T-helper 17 cell (primary cell): ENCODE results near the gene GALR3. TPM values are rescaled to one million over a fixed set of nuclear protein-coding genes. Genes with fewer than 3 reads are reported as not detected.
A peak's percentile ranks its signal among the peaks of the same experiment; 100 is the strongest.

Experiments
- ATAC-seq: fragments of 150-1000 bp; cut with Tn5 transposase; 2 replicates; pipeline ENCODE4 v1.10.0; 2021; ENCODE audit warnings: mild to moderate bottlenecking, moderate library complexity
- DNase-seq, 3 donors: peaks; one replicate each; pipeline versions ENCODE4 v3.0.0 to v3.0.0-alpha.2; 2020 to 2021
- H3K9me3 ChIP-seq: one replicate; pipeline ENCODE4 v1.7.0; 2013; ENCODE audit warnings: low read length, mild to moderate bottlenecking; ENCODE audit not compliant: control insufficient read depth, poor library complexity, severe bottlenecking
- H3K27ac Mint-ChIP-seq: one replicate; pipeline ENCODE4 v1.8.0; 2022; ENCODE audit warnings: mild to moderate bottlenecking, moderate library complexity, mixed read lengths
- H3K27me3 Mint-ChIP-seq: one replicate; pipeline ENCODE4 v1.8.0; 2022; ENCODE audit warnings: mixed read lengths
- H3K36me3 Mint-ChIP-seq: one replicate; pipeline ENCODE4 v1.8.0; 2022; ENCODE audit warnings: low read depth, mixed read lengths
- H3K4me1 Mint-ChIP-seq: one replicate; pipeline ENCODE4 v1.8.0; 2022; ENCODE audit warnings: mild to moderate bottlenecking, mixed read lengths
- H3K4me3 Mint-ChIP-seq: one replicate; pipeline ENCODE4 v1.8.0; 2022; ENCODE audit warnings: mild to moderate bottlenecking, moderate library complexity, mixed read lengths
- total RNA-seq, 4 donors: library from RNA in 2 of 4; stranded (reverse) in 2 of 4; gene quantifications; one replicate each; pipeline ENCODE4 v1.2.3 and lab custom pipeline; 2022 to 2026

Gene GALR3
- total RNA-seq, 2 donors from 2014 or later, result not detected

- DNase-seq, result no peak
- Mint-ChIP-seq H3K4me3 (peak overlapping the region; percentile 89), H3K27ac (peak overlapping the region; percentile 71), H3K36me3 (peaks cover 4% of the 10 kb centered on the region), H3K27me3 (peaks cover 16% of the 10 kb centered on the region), H3K4me1 (peaks cover 20% of the 10 kb centered on the region)
- no peaks in the 10 kb centered on the region for H3K9me3 ChIP-seq
- no peak for ATAC-seq
These were observed 16.5 kb upstream of the GALR3 start for GRCh38 chr22:37806409-37807333.

GRCh38 chr22:37807410-37808293 is 15.5 kb upstream of the GALR3 start, which contains the start of gene GCAT:
TSS of gene GCAT (plus strand) at chr22:37807934. CDS start at chr22:37807968, 34 bp downstream.
- Mint-ChIP-seq H3K27me3 (peaks cover 15% of the 10 kb centered on the region), H3K4me1 (peaks cover 20% of the 10 kb centered on the region), H3K27ac (peak within 1 kb of the TSS; percentile 61), H3K4me3 (peak within 1 kb of the TSS; percentile 84), H3K36me3 (peaks cover 4% of the 10 kb centered on the region)
- no peaks in the 10 kb centered on the region for H3K9me3 ChIP-seq
- ATAC-seq (peak; percentile 93), DNase-seq (peak; percentile 61 to 78 (median 75))

DNA sequence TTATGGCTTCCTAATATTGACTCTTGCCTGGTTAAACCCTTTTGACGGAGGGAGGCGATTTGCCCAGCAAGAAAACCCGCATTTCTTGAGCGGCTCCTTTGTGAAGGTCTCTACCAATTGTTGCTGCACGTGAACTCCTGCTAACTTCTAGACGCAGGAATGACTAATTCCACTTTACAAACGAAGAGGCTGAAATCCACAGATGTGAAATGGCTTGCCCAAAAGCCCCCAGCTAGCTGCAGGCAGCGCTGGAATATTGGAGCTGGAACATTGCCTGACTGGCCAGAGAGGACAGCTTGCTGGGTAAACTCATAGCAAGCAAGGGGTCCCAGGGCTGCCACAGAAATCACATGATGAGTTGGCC is 14.9 kb upstream of the GALR3 start:
- peak overlapping the region; percentile 84 for H3K4me3 Mint-ChIP-seq
- H3K27me3 Mint-ChIP-seq, result peaks cover 10% of the 10 kb centered on the region
- H3K4me1 Mint-ChIP-seq, result peaks cover 14% of the 10 kb centered on the region
- no peaks in the 10 kb centered on the region for H3K9me3 ChIP-seq
- H3K36me3 Mint-ChIP-seq, result peaks cover 4% of the 10 kb centered on the region
- no peak for DNase-seq
- no peak for ATAC-seq
- H3K27ac Mint-ChIP-seq, result no peak overlapping the region

- Mint-ChIP-seq H3K4me1 (peaks cover 13% of the 10 kb centered on the region), H3K36me3 (peaks cover 2% of the 10 kb centered on the region), H3K4me3 (no peak overlapping the region), H3K27me3 (peaks cover 10% of the 10 kb centered on the region), H3K27ac (no peak overlapping the region)
- ATAC-seq, result no peak
- no peak for DNase-seq
- H3K9me3 ChIP-seq, result no peaks in the 10 kb centered on the region
These were observed 13.4 kb upstream of the GALR3 start for GRCh38 chr22:37809672-37810333.

- no peaks in the 10 kb centered on the region for H3K9me3 ChIP-seq
- Mint-ChIP-seq H3K27ac (no peak overlapping the region), H3K4me3 (no peak overlapping the region), H3K4me1 (peaks cover 5% of the 10 kb centered on the region), H3K27me3 (no peaks in the 10 kb centered on the region), H3K36me3 (no peaks in the 10 kb centered on the region)
- DNase-seq (no peak), ATAC-seq (no peak)
These were observed 11.3 kb upstream of the GALR3 start for GRCh38 chr22:37811867-37812266.

- H3K27ac Mint-ChIP-seq, result no peak overlapping the region
- no peak for DNase-seq
- H3K4me3 Mint-ChIP-seq, result no peak overlapping the region
- peaks cover 3% of the 10 kb centered on the region for H3K4me1 Mint-ChIP-seq
- no peaks in the 10 kb centered on the region for H3K9me3 ChIP-seq
- ATAC-seq, result no peak
- no peaks in the 10 kb centered on the region for H3K27me3 Mint-ChIP-seq
- no peaks in the 10 kb centered on the region for H3K36me3 Mint-ChIP-seq
These were observed 10.1 kb upstream of the GALR3 start for GRCh38 chr22:37812869-37813678.

- H3K4me1 Mint-ChIP-seq, result peaks cover 6% of the 10 kb centered on the region
- H3K9me3 ChIP-seq, result no peaks in the 10 kb centered on the region
- H3K4me3 Mint-ChIP-seq, result no peak overlapping the region
- peaks cover 7% of the 10 kb centered on the region for H3K27me3 Mint-ChIP-seq
- no peaks in the 10 kb centered on the region for H3K36me3 Mint-ChIP-seq
- no peak for DNase-seq
- no peak overlapping the region for H3K27ac Mint-ChIP-seq
- ATAC-seq, result no peak
These were observed 7.6 kb upstream of the GALR3 start for GRCh38 chr22:37815593-37815992.

- ATAC-seq (no peak), DNase-seq (no peak)
- no peak overlapping the region for H3K27ac Mint-ChIP-seq
- H3K36me3 Mint-ChIP-seq, result no peaks in the 10 kb centered on the region
- no peaks in the 10 kb centered on the region for H3K9me3 ChIP-seq
- peaks cover 10% of the 10 kb centered on the region for H3K27me3 Mint-ChIP-seq
- no peak overlapping the region for H3K4me3 Mint-ChIP-seq
- H3K4me1 Mint-ChIP-seq, result peaks cover 6% of the 10 kb centered on the region
These were observed 6.5 kb upstream of the GALR3 start for GRCh38 chr22:37816543-37817180.

GRCh38 chr22:37817705-37818408 is 5.3 kb upstream of the GALR3 start:
- peaks cover 15% of the 10 kb centered on the region for H3K27me3 Mint-ChIP-seq
- no peaks in the 10 kb centered on the region for H3K9me3 ChIP-seq
- peaks cover 7% of the 10 kb centered on the region for H3K4me1 Mint-ChIP-seq
- ATAC-seq (peak; percentile 81), DNase-seq (peak; percentile 69 to 84 (median 76))
- H3K36me3 Mint-ChIP-seq, result no peaks in the 10 kb centered on the region
- H3K4me3 Mint-ChIP-seq, result peak overlapping the region; percentile 76
- no peak overlapping the region for H3K27ac Mint-ChIP-seq

- ATAC-seq (peak; percentile 84), DNase-seq (peak; percentile 47 to 54 (median 52))
- peaks cover 7% of the 10 kb centered on the region for H3K4me1 Mint-ChIP-seq
- H3K9me3 ChIP-seq, result no peaks in the 10 kb centered on the region
- peak overlapping the region; percentile 76 for H3K4me3 Mint-ChIP-seq
- no peak overlapping the region for H3K27ac Mint-ChIP-seq
- H3K36me3 Mint-ChIP-seq, result no peaks in the 10 kb centered on the region
- peaks cover 20% of the 10 kb centered on the region for H3K27me3 Mint-ChIP-seq
These were observed 4.6 kb upstream of the GALR3 start for GRCh38 chr22:37818409-37819104.

DNA sequence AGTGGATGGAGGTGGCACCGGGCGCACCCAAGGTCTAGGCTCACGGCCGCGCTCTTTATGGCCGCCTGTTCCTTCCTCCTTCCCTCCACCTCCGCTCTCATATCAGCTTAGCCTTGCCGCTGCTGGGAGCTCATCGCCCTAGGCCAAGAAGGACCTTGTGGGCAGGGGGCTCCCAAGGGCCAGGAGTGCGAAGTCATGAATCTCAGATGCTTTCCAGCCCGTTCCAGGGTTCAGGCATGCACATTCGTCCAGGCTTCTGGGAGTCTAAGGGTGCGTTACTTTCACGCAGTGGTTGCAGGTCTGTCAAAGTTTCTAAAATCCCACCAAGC is 4.1 kb upstream of the GALR3 start:
- H3K4me1 Mint-ChIP-seq, result peaks cover 7% of the 10 kb centered on the region
- H3K27me3 Mint-ChIP-seq, result peaks cover 23% of the 10 kb centered on the region
- DNase-seq, result no peak
- no peak for ATAC-seq
- H3K9me3 ChIP-seq, result no peaks in the 10 kb centered on the region
- H3K36me3 Mint-ChIP-seq, result no peaks in the 10 kb centered on the region
- peak overlapping the region; percentile 76 for H3K4me3 Mint-ChIP-seq
- H3K27ac Mint-ChIP-seq, result no peak overlapping the region
